ENCODE measurements around the gene RAB11FIP3.

RAB11FIP3 gene

DNA sequence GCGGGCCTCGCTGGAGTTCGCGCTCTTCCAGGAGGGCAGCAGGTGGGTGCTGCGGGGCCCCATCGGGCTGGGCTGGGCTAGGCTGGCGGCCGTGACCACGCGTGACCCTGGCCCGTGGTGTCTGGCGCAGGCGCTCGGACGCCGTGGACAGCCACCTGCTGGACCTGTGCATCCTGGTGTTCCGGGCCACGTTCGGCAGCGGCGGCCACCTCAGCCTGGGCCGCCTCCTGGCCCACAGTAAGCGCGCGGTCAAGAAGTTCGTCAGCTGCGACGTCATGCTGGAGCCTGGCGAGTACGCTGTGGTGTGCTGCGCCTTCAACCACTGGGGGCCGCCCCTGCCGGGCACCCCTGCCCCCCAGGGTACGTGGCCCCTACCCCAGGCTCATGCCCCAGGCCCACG lies 126.7 kb downstream of the RAB11FIP3 start:
- no peak overlapping the region for H3K23ac ChIP-seq (ENCODE audit: low read length in 2 of 2)
- WGBS, result 96% methylated on average over 33 of the region's 35 CpGs
- H3K4me3 ChIP-seq (ENCODE audit: insufficient read depth in 1 of 2, low read depth in 1 of 2, low read length in 2 of 2), result no peak overlapping the region
- no peak overlapping the region for H3K27ac ChIP-seq (ENCODE audit: low read length, poor library complexity, severe bottlenecking)
- H3K9ac ChIP-seq (ENCODE audit: low read length), result no peak overlapping the region
- H2BK120ac ChIP-seq (ENCODE audit: low read depth, low read length), result no peak overlapping the region
- no peak overlapping the region for H2BK12ac ChIP-seq (ENCODE audit: low read length in 2 of 2)
- peaks cover 0 to under 1% of the 10 kb centered on the region in 2 experiments for H3K27me3 ChIP-seq (ENCODE audit: control insufficient read depth in 1 of 2, insufficient read depth in 1 of 2, low read length in 2 of 2)
- H4K91ac ChIP-seq (ENCODE audit: low read length), result no peak overlapping the region
- H2AK5ac ChIP-seq (ENCODE audit: low read length, severe bottlenecking), result no peak overlapping the region
- H2BK5ac ChIP-seq (ENCODE audit: low read depth, low read length, poor library complexity, severe bottlenecking), result no peak overlapping the region
- H3K4me1 ChIP-seq (ENCODE audit: control insufficient read depth, insufficient read depth, low read depth, low read length), result peaks cover 15% of the 10 kb centered on the region
- no peak overlapping the region for H4K8ac ChIP-seq (ENCODE audit: low read length)
- no peak overlapping the region for H3K4me2 ChIP-seq (ENCODE audit: low read length, poor library complexity, severe bottlenecking)
- H3K79me1 ChIP-seq (replicated peaks; ENCODE audit: low read length, poor library complexity, severe bottlenecking), result peaks cover 34% of the 10 kb centered on the region
- DNase-seq, result no peak
- no peak overlapping the region for H3K14ac ChIP-seq (ENCODE audit: low read length in 2 of 2)
- no peak overlapping the region for H2AFZ ChIP-seq (ENCODE audit: low read depth, low read length)
- H2BK15ac ChIP-seq (ENCODE audit: low read depth, poor library complexity, severe bottlenecking), result no peak overlapping the region
- H3K9me3 ChIP-seq (ENCODE audit: control insufficient read depth, low read length), result no peaks in the 10 kb centered on the region
- no peak overlapping the region for H3K4ac ChIP-seq (ENCODE audit: low read depth in 1 of 2, low read length in 2 of 2)
- H3K18ac ChIP-seq (ENCODE audit: low read depth in 1 of 2, low read length in 2 of 2), result no peak overlapping the region
- H3K36me3 ChIP-seq (ENCODE audit: control insufficient read depth in 1 of 2, insufficient read depth in 2 of 2, low read depth in 1 of 2, low read length in 2 of 2), result peaks cover 30 to 82% of the 10 kb centered on the region in 2 experiments

DNA sequence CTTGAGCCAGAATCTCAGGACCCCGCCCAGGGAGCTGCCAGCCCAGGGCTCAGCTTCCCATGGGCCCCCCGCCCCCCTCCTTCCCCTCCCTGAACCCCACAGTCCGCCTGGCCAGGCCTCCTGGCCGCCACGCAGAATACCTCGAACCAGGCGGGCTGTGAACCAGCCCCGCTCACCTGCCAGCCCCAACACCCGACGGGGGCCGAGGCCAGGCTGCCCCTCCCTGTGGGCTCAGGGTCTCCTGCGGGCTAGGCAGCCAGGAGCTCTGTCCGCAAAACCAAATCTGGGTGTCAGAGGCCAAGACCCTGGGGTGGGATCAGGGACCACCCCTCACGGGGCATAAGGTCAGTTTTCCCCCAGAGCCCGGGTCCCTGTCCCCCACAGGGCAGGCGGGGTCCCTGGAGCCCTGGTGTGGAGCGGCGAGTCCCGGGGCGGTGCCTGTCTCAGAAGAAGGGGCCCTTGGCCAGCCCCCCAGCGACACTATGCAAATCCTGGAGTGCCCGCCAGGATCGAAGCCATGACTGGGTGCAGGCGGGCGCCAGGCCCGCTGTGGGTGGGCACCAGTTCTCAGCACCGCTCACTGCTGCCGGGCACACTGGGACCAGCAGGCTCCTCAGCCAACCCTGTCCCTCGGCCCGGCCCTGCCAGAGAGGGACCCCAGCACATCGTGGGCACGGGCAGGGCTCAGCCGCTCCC lies 128.3 kb downstream of the RAB11FIP3 start:
- H3K9ac ChIP-seq (ENCODE audit: low read length), result peak overlapping the region; percentile 29
- no peak overlapping the region for H2AFZ ChIP-seq (ENCODE audit: low read depth, low read length)
- peaks cover 20% of the 10 kb centered on the region for H3K4me1 ChIP-seq (ENCODE audit: control insufficient read depth, insufficient read depth, low read depth, low read length)
- H2BK12ac ChIP-seq (ENCODE audit: low read length in 2 of 2), result no peak overlapping the region
- no peak overlapping the region for H2BK5ac ChIP-seq (ENCODE audit: low read depth, low read length, poor library complexity, severe bottlenecking)
- no peak overlapping the region for H3K23ac ChIP-seq (ENCODE audit: low read length in 2 of 2)
- no peak overlapping the region for H3K18ac ChIP-seq (ENCODE audit: low read depth in 1 of 2, low read length in 2 of 2)
- H3K4me2 ChIP-seq (ENCODE audit: low read length, poor library complexity, severe bottlenecking), result no peak overlapping the region
- H3K27ac ChIP-seq (ENCODE audit: low read length, poor library complexity, severe bottlenecking), result no peak overlapping the region
- H3K4ac ChIP-seq (ENCODE audit: low read depth in 1 of 2, low read length in 2 of 2), result no peak overlapping the region
- 96% methylated on average over 33 of the region's 33 CpGs for WGBS
- peaks cover 20% of the 10 kb centered on the region for H3K79me1 ChIP-seq (replicated peaks; ENCODE audit: low read length, poor library complexity, severe bottlenecking)
- peaks cover 24 to 69% of the 10 kb centered on the region in 2 experiments for H3K36me3 ChIP-seq (ENCODE audit: control insufficient read depth in 1 of 2, insufficient read depth in 2 of 2, low read depth in 1 of 2, low read length in 2 of 2)
- H4K8ac ChIP-seq (ENCODE audit: low read length), result no peak overlapping the region
- H3K9me3 ChIP-seq (ENCODE audit: control insufficient read depth, low read length), result no peaks in the 10 kb centered on the region
- DNase-seq, result no peak
- H4K91ac ChIP-seq (ENCODE audit: low read length), result no peak overlapping the region
- no peak overlapping the region for H3K14ac ChIP-seq (ENCODE audit: low read length in 2 of 2)
- H2BK15ac ChIP-seq (ENCODE audit: low read depth, poor library complexity, severe bottlenecking), result no peak overlapping the region
- no peak overlapping the region for H3K4me3 ChIP-seq (ENCODE audit: insufficient read depth in 1 of 2, low read depth in 1 of 2, low read length in 2 of 2)
- H3K27me3 ChIP-seq (ENCODE audit: control insufficient read depth in 1 of 2, insufficient read depth in 1 of 2, low read length in 2 of 2), result peaks cover 12% of the 10 kb centered on the region in 2 experiments
- H2BK120ac ChIP-seq (ENCODE audit: low read depth, low read length), result no peak overlapping the region
- H2AK5ac ChIP-seq (ENCODE audit: low read length, severe bottlenecking), result no peak overlapping the region

DNA sequence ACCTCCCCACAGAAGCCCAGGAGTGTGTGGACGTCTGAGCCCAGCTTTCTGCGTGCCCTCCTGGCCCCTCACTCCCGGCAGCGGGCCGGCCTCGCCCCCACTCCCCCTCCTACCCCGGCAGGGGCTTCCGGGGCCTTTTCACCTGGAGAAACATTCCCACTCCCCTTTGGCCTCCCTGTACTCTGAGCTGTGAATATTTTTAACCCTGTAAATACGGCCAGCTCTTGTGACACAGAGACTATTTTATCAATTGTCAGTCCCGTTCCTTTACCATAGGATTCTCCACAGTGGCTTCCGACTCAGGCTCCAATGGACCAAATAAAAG lies 128.8 kb downstream of the RAB11FIP3 start:
- Histone ChIP-seq H3K9me3 (ENCODE audit: control insufficient read depth, low read length) (no peaks in the 10 kb centered on the region), H3K14ac (ENCODE audit: low read length in 2 of 2) (no peak overlapping the region), H3K79me1 (replicated peaks; ENCODE audit: low read length, poor library complexity, severe bottlenecking) (peaks cover 19% of the 10 kb centered on the region), H3K36me3 (ENCODE audit: control insufficient read depth in 1 of 2, insufficient read depth in 2 of 2, low read depth in 1 of 2, low read length in 2 of 2) (peaks cover 22 to 64% of the 10 kb centered on the region in 2 experiments), H4K91ac (ENCODE audit: low read length) (no peak overlapping the region), H3K4ac (ENCODE audit: low read depth in 1 of 2, low read length in 2 of 2) (no peak overlapping the region), H2BK120ac (ENCODE audit: low read depth, low read length) (no peak overlapping the region), H3K18ac (ENCODE audit: low read depth in 1 of 2, low read length in 2 of 2) (no peak overlapping the region), H3K23ac (ENCODE audit: low read length in 2 of 2) (no peak overlapping the region), H3K27ac (ENCODE audit: low read length, poor library complexity, severe bottlenecking) (no peak overlapping the region), H3K4me3 (ENCODE audit: insufficient read depth in 1 of 2, low read depth in 1 of 2, low read length in 2 of 2) (no peak overlapping the region), H3K4me2 (ENCODE audit: low read length, poor library complexity, severe bottlenecking) (no peak overlapping the region), H2BK5ac (ENCODE audit: low read depth, low read length, poor library complexity, severe bottlenecking) (no peak overlapping the region), H2AFZ (ENCODE audit: low read depth, low read length) (no peak overlapping the region), H2BK12ac (ENCODE audit: low read length in 2 of 2) (no peak overlapping the region), H3K4me1 (ENCODE audit: control insufficient read depth, insufficient read depth, low read depth, low read length) (peaks cover 24% of the 10 kb centered on the region), H3K9ac (ENCODE audit: low read length) (peak overlapping the region; percentile 29), H4K8ac (ENCODE audit: low read length) (no peak overlapping the region), H2AK5ac (ENCODE audit: low read length, severe bottlenecking) (no peak overlapping the region), H3K27me3 (ENCODE audit: control insufficient read depth in 1 of 2, insufficient read depth in 1 of 2, low read length in 2 of 2) (peaks cover 17% of the 10 kb centered on the region in 2 experiments), H2BK15ac (ENCODE audit: low read depth, poor library complexity, severe bottlenecking) (no peak overlapping the region)
- 83% methylated on average over 11 of the region's 11 CpGs for WGBS
- no peak for DNase-seq

DNA sequence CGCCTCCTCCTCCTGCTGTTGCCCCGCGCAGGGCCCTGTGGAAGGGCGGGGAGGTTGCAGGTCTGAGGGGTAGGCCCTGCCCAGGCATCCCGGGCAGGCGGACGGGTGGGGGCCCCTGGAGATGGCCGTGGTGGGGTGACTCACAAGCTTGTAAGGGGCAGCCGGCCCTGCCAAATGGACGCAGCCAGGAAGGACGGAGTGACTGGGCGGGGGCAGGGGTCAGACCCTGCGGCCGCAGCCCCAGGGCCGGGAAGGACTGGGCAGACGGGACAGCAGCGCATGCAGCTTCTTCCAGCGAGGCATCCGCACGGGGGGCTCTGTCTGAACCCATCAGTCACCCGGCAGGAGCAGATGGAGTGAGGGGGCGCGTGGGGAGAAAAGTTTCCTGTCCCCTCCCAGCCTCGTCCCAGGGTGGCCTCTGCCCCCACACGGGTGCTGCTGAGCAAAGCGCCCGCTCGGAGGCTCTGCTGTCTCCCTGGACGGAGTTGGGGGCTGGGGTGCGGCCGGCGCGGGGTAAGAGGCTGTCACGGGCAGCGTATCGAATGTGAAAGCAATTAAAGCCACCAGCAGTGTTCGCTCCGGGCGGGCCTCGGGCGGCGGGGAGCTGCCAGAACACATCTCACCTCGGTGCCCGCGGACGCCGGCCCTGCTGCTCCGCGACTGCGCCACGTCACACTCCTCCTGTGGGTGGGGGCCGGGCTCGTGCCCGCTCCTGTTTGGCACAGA lies 129.4 kb downstream of the RAB11FIP3 start:
- H3K27me3 ChIP-seq (ENCODE audit: control insufficient read depth in 1 of 2, insufficient read depth in 1 of 2, low read length in 2 of 2), result peaks cover 21 to 23% of the 10 kb centered on the region in 2 experiments
- H2BK15ac ChIP-seq (ENCODE audit: low read depth, poor library complexity, severe bottlenecking), result no peak overlapping the region
- H3K18ac ChIP-seq (ENCODE audit: low read depth in 1 of 2, low read length in 2 of 2), result no peak overlapping the region
- no peak overlapping the region for H3K4me2 ChIP-seq (ENCODE audit: low read length, poor library complexity, severe bottlenecking)
- no peak overlapping the region for H3K4ac ChIP-seq (ENCODE audit: low read depth in 1 of 2, low read length in 2 of 2)
- no peak overlapping the region for H2BK120ac ChIP-seq (ENCODE audit: low read depth, low read length)
- DNase-seq, result peak; percentile 48
- H4K8ac ChIP-seq (ENCODE audit: low read length), result no peak overlapping the region
- peak overlapping the region; percentile 80 for H3K9ac ChIP-seq (ENCODE audit: low read length)
- peaks cover 19 to 59% of the 10 kb centered on the region in 2 experiments for H3K36me3 ChIP-seq (ENCODE audit: control insufficient read depth in 1 of 2, insufficient read depth in 2 of 2, low read depth in 1 of 2, low read length in 2 of 2)
- no peak overlapping the region for H3K14ac ChIP-seq (ENCODE audit: low read length in 2 of 2)
- H3K79me1 ChIP-seq (replicated peaks; ENCODE audit: low read length, poor library complexity, severe bottlenecking), result peaks cover 15% of the 10 kb centered on the region
- H3K9me3 ChIP-seq (ENCODE audit: control insufficient read depth, low read length), result no peaks in the 10 kb centered on the region
- H2AK5ac ChIP-seq (ENCODE audit: low read length, severe bottlenecking), result no peak overlapping the region
- H3K4me1 ChIP-seq (ENCODE audit: control insufficient read depth, insufficient read depth, low read depth, low read length), result peaks cover 29% of the 10 kb centered on the region
- no peak overlapping the region for H3K23ac ChIP-seq (ENCODE audit: low read length in 2 of 2)
- 80% methylated on average over 54 of the region's 54 CpGs for WGBS
- H2AFZ ChIP-seq (ENCODE audit: low read depth, low read length), result no peak overlapping the region
- peak overlapping the region; percentile 1 for H4K91ac ChIP-seq (ENCODE audit: low read length)
- no peak overlapping the region for H3K27ac ChIP-seq (ENCODE audit: low read length, poor library complexity, severe bottlenecking)
- no peak overlapping the region for H2BK12ac ChIP-seq (ENCODE audit: low read length in 2 of 2)
- no peak overlapping the region for H2BK5ac ChIP-seq (ENCODE audit: low read depth, low read length, poor library complexity, severe bottlenecking)
- H3K4me3 ChIP-seq (ENCODE audit: insufficient read depth in 1 of 2, low read depth in 1 of 2, low read length in 2 of 2), result peak overlapping the region in 1 of 2 experiments; percentile 61

Measured in mesenchymal stem cell (in vitro differentiated cells and primary cell).